Astrocyte (in vitro differentiated cells and primary cell): ENCODE results near the gene MS4A18.

Experiments
- EZH2 ChIP-seq: IDR thresholded peaks from 2 replicates; pipeline ENCODE4 v1.6.1; 2012; ENCODE audit warnings: mild to moderate bottlenecking, low read length, inconsistent platforms; ENCODE audit not compliant: insufficient read depth
- TF ChIP-seq, protein P1 (sequence below): IDR thresholded peaks from 2 replicates; pipeline ENCODE4 v1.5.1; 2011; ENCODE audit warnings: low read depth, mild to moderate bottlenecking, inconsistent platforms, low read length, moderate library complexity; ENCODE audit not compliant: insufficient read depth

DNA sequence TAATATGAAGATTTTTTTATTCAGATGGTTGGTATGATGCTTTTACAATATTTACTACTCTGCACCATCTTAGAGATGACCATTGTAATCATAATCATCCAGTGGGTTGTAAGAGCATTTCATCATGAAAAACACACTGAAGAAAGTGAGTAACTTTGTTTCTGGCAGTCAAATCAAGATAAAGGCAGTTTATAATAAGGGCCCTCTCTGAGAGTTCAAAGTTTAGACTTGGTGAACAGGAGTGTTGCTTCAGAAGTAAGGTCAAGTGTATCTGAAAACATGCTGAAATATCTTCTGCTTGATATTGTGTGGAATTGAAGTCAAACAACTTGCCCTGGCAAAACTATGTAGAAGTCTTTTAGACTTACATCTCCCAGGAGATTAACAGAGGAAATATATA lies 44.6 kb upstream of the MS4A18 start:
- no peak for TF ChIP-seq EZH2
- TF ChIP-seq, protein P1, sequence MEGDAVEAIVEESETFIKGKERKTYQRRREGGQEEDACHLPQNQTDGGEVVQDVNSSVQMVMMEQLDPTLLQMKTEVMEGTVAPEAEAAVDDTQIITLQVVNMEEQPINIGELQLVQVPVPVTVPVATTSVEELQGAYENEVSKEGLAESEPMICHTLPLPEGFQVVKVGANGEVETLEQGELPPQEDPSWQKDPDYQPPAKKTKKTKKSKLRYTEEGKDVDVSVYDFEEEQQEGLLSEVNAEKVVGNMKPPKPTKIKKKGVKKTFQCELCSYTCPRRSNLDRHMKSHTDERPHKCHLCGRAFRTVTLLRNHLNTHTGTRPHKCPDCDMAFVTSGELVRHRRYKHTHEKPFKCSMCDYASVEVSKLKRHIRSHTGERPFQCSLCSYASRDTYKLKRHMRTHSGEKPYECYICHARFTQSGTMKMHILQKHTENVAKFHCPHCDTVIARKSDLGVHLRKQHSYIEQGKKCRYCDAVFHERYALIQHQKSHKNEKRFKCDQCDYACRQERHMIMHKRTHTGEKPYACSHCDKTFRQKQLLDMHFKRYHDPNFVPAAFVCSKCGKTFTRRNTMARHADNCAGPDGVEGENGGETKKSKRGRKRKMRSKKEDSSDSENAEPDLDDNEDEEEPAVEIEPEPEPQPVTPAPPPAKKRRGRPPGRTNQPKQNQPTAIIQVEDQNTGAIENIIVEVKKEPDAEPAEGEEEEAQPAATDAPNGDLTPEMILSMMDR: no peak
